ENCODE measurements around the gene RAB44. TPM values are rescaled to one million over a fixed set of nuclear protein-coding genes. Genes with fewer than 3 reads are reported as not detected.

The RAB44 gene
- total RNA-seq, 1 donor from 2014 or later: 0.96 TPM

DNA sequence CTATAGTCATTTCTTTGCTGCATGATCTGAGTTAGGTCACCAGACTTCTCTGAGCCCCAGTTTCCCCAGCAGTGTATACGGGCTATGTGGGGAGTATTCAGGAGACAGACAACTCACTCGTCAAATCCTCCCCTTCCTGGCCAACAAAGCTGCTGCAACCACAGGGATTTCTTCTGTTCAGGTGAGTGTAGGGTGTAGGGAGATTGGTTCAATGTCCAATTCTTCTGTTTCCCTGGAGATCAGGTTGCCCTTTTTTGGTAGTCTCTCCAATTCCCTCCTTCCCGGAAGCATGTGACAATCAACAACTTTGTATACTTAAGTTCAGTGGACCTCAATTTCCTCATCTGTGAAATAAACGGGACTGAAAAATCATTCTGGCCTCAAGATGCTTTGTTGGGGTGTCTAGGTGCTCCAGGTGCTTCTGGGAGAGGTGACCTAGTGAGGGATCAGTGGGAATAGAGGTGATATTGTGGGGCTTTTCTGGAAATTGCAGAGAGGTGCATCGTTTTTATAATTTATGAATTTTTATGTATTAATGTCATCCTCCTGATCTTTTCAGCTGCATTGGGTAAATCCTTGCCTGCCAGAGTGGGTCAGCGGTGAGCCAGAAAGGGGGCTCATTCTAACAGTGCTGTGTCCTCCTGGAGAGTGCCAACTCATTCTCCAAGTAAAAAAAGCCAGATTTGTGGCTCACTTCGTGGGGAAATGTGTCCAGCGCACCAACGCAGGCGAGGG lies 19.7 kb upstream of the RAB44 start:
- H3K9me3 ChIP-seq: no peaks in the 10 kb centered on the region
- DNase-seq (no peak), ATAC-seq (no peak)
- peaks cover 46% of the 10 kb centered on the region for H3K4me1 ChIP-seq
- TF ChIP-seq, protein P1, sequence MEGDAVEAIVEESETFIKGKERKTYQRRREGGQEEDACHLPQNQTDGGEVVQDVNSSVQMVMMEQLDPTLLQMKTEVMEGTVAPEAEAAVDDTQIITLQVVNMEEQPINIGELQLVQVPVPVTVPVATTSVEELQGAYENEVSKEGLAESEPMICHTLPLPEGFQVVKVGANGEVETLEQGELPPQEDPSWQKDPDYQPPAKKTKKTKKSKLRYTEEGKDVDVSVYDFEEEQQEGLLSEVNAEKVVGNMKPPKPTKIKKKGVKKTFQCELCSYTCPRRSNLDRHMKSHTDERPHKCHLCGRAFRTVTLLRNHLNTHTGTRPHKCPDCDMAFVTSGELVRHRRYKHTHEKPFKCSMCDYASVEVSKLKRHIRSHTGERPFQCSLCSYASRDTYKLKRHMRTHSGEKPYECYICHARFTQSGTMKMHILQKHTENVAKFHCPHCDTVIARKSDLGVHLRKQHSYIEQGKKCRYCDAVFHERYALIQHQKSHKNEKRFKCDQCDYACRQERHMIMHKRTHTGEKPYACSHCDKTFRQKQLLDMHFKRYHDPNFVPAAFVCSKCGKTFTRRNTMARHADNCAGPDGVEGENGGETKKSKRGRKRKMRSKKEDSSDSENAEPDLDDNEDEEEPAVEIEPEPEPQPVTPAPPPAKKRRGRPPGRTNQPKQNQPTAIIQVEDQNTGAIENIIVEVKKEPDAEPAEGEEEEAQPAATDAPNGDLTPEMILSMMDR (IDR thresholded peaks at IDR 0.05): no peak
- H3K36me3 ChIP-seq: peaks cover 9% of the 10 kb centered on the region
- H3K27me3 ChIP-seq: no peaks in the 10 kb centered on the region
- peak overlapping the region; percentile 86 for H3K4me3 ChIP-seq
- intact Hi-C loops (cut with DNase I): no loop called here
- H3K27ac ChIP-seq: peak overlapping the region; percentile 97

DNA sequence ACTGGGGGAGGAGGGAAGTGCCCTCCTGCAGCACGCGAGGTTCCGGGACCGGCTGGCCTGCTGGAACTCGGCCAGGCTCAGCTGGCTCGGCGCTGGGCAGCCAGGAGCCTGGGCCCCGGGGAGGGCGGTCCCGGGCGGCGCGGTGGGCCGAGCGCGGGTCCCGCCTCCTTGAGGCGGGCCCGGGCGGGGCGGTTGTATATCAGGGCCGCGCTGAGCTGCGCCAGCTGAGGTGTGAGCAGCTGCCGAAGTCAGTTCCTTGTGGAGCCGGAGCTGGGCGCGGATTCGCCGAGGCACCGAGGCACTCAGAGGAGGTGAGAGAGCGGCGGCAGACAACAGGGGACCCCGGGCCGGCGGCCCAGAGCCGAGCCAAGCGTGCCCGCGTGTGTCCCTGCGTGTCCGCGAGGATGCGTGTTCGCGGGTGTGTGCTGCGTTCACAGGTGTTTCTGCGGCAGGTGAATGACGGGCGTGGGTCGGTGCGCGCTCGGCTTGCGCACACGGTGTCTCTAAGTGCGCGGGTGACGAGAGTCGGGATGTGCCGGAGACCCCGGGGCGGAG lies 19.1 kb upstream of the RAB44 start, which contains the start of gene CDKN1A:
Gene CDKN1A, plus strand, starts transcription at position 227 of the 555 bp plus-strand sequence. CDS start 5,388 bp downstream, outside the sequence.
- peak; percentile 86 for ATAC-seq
- H3K4me1 ChIP-seq: peaks cover 53% of the 10 kb centered on the region
- no peaks in the 10 kb centered on the region for H3K27me3 ChIP-seq
- H3K36me3 ChIP-seq: peaks cover 16% of the 10 kb centered on the region
- TF ChIP-seq, protein P1 (IDR thresholded peaks at IDR 0.05): no peak
- H3K9me3 ChIP-seq: no peaks in the 10 kb centered on the region
- peak within 1 kb of the TSS; percentile 86 for H3K4me3 ChIP-seq
- intact Hi-C loops (cut with DNase I): no loop called here
- DNase-seq: peak; percentile 97
- H3K27ac ChIP-seq: peak within 1 kb of the TSS; percentile 97

DNA sequence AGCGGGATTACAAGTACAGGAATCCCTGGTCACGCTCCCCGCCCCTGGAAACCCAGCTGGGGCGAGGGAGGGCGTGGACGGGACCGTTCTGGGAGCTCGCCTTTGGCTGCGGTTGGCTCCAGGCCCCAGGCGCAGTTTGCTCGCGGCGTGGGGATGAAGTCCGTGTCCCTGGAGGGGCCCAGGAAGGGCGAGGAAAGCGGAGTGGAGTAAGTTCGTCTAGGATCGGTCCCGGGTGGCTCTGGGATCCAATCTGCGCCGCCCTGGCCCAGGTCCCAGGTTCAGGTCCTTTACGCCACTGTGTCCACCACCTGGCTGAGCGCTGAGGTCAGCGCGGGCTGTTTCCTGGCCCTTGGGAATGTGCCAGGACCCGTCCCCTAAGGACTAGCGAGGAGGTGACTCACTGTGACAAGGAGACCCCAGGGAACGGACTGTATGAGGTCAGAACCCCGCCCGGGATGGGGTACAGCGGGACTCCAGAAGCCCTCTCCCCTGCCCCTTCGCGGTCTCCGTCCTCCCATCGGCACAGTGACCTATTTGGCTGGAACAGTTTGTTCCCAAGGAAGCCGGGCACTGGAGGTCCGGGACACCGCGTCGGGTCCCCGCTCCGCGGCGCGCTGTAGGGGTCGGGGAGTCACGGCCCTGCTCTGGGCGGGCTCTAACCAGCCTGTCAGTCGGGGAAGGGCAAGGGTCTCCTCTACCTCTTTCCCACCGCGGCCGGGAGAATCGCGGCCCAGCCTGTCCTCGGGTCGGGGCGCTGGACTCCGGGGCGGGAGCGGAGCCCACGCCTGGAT lies 18.4 kb upstream of the RAB44 start:
- intact Hi-C loops (cut with DNase I): no loop called here
- ATAC-seq: peak; percentile 28
- H3K27ac ChIP-seq: peak overlapping the region; percentile 97
- TF ChIP-seq, protein P1 (IDR thresholded peaks at IDR 0.05): no peak
- peak; percentile 88 for DNase-seq
- H3K4me3 ChIP-seq: peak overlapping the region; percentile 86
- peaks cover 59% of the 10 kb centered on the region for H3K4me1 ChIP-seq
- no peaks in the 10 kb centered on the region for H3K27me3 ChIP-seq
- H3K36me3 ChIP-seq: peaks cover 22% of the 10 kb centered on the region
- no peaks in the 10 kb centered on the region for H3K9me3 ChIP-seq

DNA sequence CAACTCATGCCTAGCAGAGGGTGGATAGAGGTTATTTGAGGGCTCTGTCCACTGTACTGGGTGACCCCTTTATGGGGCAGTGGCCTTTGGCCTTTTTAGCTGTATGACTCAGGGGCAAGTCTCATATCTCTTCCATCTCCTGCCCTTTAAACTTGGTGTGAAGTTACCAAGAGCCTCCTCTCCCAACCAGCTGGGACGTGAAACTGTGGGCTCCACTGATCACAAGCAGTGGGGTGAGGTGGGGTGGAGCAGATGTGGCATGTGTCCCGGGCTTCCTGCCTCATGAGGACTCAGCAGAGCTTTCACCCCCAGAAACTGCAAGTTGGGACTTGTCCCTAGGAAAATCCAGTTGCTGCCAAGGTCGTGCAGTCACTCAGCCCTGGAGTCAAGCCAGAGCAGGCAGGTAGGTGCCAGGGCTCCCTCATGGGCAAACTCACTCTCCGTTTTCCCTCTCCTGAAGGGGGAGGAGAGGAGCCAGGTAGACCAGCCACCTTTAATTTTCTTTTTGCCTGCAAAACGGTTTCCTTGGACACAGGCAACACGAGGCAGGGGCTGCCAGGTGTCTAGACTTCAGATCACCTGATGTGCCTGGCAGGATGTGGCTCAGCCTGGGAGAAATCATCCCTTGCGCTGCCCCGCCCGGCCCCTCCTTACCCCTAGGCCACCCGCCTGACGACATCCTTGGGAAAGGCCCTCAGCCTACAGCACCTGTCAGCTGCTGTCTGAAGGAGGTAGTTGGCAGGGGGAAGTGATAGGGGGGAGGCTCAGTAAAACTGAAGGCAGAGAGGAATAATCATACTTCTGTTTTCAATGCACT lies 15.1 kb upstream of the RAB44 start:
- Histone ChIP-seq H3K4me1 (peaks cover 53% of the 10 kb centered on the region), H3K36me3 (peaks cover 55% of the 10 kb centered on the region), H3K9me3 (no peaks in the 10 kb centered on the region), H3K4me3 (peak overlapping the region; percentile 9), H3K27ac (peak overlapping the region; percentile 2), H3K27me3 (no peaks in the 10 kb centered on the region)
- DNase-seq: peak; percentile 79
- peak; percentile 2 for ATAC-seq
- intact Hi-C loops (cut with DNase I): loop anchor here (5.0 kb wide), 1 partner anchor 55 kb away; no protein-coding TSS in a partner anchor
- TF ChIP-seq, protein P1 (IDR thresholded peaks at IDR 0.05): no peak

DNA sequence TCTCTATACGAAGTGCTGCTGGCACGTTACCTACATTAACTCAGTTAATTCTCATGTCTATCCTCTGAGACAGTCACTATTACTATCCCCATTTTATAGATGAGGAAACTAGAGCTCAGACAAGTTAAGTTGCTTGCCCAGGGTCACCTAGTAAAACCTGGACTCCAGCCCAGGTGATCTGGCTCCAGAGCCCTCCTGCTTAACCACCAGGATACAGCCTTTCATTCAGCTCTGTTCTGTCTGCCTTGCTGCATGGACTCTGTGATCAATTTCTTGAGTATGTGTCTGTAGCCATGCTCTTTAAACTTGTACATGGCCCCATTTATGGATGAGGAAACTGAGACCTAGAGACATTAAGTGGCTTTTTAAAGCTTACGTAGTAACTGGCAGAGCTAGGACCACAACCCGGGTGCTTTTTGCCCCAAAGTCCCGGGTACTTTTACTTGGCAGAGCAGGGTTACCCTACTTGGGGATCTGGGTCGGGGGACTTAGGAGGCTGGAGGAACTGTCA lies 14.4 kb upstream of the RAB44 start:
- Histone ChIP-seq H3K4me1 (peaks cover 46% of the 10 kb centered on the region), H3K27me3 (no peaks in the 10 kb centered on the region), H3K9me3 (no peaks in the 10 kb centered on the region), H3K27ac (no peak overlapping the region), H3K4me3 (no peak overlapping the region), H3K36me3 (peaks cover 57% of the 10 kb centered on the region)
- TF ChIP-seq, protein P1 (IDR thresholded peaks at IDR 0.05): no peak
- ATAC-seq (no peak), DNase-seq (peak; percentile 12)
- intact Hi-C loops (cut with DNase I): loop anchor here (5.0 kb wide), 1 partner anchor 56 kb away; no protein-coding TSS in a partner anchor

Data from upper lobe of right lung (tissue), 1 donor.